NCI-H510A treated with DMSO at 0.1 percent for 48 hours (cell line): ENCODE data around the gene IRAK2.

Experiments
- DNase-seq: peaks from one replicate; lab custom pipeline; 2025; lab: John Stamatoyannopoulos, UW

IRAK2 gene

DNA sequence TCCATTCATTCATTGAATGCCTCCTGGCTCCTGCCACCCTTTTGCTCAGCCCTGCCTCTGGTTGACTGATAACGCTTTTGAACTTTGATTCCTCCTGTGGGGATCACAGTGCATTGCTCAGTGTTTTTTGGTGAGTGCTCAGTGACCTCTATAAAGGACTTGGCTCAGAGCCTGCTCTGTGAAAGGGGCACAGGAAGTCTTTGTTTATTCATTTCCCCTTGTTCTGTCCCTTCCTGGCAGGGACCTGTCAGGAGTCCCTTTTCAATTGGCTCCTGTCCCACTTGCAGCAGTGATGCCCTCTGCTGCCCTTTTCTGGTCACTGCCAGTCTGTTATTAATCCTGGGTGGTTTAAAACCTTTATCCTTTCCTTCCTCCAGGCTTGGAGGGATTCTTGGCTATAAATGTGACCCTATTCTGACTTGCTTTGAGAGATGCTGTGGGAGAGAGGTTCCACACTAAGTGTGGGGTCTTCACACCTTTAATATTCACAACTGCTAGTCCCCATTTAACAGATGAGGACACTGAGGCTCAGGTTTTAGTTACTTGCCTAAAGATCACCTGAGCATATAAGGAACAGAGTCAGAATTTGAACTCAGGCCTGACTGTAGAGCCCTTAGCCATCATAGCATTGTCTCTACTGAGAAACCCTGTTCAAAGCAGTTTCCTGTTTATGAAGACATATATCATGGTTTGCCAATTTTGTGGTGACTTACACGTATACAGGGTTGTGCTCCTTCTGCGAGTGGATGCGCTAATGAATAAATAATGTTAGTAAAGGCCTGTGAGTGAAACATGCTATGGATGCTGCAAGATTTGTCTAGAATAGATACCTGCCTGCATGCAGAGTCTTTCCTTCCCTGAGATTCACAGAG lies 60.3 kb downstream of the IRAK2 start:
- peak; percentile 47 for DNase-seq

DNA sequence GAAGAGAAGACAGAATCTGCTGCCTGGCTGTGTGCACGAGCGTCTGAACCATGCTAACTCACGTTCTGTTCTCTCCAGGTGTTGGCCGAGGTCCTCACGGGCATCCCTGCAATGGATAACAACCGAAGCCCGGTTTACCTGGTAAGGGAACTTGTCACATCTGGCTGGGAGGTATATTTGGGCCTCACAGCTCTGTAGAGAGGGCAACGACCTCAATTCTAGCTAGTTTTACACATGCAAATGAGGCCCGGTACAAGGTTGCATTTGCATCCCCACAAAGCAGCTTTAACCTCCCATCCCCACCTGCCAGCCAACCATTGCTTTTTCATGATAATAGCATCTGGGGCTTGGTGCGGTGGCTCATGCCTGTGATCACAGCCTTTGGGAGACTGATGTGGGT lies 61.6 kb downstream of the IRAK2 start:
- DNase-seq, result no peak

DNA sequence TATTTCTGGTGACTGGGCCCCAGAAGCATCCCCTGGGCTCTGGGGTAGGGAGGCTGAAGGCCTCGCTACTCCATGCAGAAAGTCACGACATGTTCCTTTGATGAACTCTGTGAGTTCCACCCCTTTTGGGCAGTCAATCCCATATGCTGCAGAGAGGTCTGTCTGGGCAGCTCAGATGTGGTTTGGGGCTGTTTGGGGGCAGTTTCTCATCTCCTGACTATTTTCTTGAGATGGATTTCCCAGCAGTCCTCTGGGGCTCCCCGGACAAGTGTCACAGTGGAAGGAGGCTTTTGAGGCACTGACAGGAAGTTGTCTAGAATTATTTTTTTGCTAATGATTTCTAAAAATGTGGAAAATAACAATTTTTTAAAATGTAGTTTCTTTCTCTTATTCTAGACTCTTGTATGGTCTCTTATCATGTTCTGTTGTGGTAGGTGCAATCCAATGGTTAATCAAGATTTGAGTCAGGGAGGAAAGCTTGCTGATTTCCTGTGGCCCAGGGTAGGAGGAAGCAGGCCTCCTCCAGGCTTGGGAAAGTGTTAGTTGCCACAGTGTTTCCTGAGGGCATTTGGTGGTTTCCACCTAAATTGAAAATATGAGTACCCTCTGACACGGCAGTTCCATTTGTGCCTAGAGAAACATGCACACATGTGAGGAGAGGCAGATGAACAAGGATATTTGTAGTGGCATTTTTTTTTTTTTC lies 63.7 kb downstream of the IRAK2 start:
- DNase-seq, result no peak

DNA sequence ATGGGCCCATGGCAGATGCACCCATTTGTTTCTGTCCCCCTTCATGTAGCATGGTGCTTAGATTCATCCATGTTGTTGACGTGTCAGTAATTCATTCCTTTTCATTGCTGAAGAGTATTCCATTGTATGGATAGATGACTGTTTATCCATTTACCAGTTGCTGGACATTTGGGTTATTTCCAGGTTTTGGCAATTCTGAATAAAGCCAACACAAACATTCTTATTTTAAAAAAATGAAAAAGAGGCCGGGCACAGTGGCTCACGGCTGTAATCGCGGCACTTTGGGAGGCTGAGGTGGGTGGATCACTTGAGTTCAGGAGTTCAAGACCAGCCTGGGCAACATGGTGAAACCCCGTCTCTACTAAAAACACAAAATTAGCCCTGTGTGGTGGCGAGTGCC lies 64.9 kb downstream of the IRAK2 start:
- no peak for DNase-seq

DNA sequence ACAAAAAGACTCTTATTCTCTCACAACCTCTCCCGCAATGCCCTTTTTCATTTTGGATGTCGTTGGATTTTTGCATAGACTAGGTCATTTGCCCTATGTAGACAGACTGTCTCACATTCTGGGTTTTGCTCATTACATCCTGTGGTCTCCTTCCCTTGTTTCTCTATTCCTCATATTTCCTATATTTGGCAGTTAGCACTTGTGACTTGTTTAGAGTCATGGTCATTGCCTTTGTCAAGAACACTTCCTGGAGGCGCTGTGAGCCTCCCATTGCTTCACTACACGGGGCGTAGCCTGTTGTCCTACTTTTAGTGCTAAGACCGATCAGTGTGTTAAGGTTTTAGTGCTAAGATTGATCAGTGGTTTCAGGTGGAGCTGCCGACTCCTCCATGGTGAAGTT lies 67.4 kb downstream of the IRAK2 start:
- DNase-seq, result no peak

DNA sequence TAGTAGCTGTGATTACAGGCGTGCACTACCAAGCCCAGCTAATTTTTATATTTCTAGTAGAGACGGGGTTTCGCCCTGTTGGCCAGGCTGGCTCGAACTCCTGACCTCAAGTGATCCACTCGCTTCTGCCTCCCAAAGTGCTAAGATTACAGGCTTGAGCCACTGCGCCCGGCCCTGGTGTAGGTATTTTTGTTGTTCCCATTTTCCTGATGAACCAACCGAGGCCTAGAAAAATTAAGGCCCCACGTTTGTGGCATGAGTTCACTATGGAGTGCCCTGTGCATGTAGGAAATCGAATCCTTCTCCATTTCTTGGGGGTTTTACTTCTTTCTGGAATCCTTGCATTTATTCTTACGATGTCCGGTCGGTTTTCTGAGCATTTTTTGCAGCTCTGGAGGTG lies 69.3 kb downstream of the IRAK2 start:
- DNase-seq, result no peak

DNA sequence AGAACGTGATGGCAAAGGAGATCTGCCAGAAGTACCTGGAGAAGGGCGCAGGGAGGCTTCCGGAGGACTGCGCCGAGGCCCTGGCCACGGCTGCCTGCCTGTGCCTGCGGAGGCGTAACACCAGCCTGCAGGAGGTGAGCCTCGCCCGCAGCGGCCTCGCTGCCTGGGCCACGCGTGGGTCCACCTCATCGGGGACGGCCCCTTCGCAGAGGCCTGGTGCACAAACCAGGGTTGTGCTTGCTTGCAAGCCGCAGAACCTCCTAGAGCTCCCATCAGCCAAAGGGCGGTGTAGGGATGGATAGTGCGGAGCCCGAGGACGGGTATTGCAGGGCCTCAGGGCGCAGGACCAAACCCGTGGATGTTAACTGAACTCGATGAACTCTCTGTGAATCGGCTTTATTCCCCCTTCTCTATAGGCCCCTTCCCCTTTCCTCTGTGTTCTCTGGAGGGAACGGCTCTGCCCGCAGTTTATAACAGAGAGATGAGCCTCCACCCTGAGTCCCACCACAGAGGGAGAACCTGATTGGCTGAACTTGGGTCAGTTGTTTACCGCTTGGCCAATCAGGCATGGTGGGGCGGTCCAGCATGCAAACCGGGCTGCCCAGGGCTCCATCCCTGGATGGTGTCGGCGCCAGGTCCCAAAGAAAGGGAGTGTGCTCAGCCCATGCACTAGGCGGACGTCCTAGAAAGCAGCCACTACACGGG lies 70.0 kb downstream of the IRAK2 start:
- no peak for DNase-seq

DNA sequence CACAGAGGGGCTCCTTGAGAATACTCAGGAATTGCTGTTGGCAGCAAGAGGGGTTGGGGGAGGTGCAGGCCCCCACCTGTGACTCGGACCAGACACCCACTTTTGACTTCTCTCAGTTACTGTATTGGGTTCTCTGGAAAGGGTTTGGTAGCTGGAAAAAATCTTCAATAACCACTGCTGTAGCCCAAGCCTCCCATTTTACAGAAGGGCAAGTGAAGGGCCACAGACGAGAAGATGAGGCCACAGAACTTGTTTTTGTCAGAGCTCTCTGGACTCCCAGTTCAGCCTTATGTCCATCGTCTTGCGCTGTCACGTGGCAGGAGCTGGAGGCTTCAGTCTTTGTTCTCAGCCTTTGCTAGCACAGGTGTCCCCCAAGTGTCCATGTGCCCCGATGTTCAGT lies 70.8 kb downstream of the IRAK2 start:
- DNase-seq, result no peak

DNA sequence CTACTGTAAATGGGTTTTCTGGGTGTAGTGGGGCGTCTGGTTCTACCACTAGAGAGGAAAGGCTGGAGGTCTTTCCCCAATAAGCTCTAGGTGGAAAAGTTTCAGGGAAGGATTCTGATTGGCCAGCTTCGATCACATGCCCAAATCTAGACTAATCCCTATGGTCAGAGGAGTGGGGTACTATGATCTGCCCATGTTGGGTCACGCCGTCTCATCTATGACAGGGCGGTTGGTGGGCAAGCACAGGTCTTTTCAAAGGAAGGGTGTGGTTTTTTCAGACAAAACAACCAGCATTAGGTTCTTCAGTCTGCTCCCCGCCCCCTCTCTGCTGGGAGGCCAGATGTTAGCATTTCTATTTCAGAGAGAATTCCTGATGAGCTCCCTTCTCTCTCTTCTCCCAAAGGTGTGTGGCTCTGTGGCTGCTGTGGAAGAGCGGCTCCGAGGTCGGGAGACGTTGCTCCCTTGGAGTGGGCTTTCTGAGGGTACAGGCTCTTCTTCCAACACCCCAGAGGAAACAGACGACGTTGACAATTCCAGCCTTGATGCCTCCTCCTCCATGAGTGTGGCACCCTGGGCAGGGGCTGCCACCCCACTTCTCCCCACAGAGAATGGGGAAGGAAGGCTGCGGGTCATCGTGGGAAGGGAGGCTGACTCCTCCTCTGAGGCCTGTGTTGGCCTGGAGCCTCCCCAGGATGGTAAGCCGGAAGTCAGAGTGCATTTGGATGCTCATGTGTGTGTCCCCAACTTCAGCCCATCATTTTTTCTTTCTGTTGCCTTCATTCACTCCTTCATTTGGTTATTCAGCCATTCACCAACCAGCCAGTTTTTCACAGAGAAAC lies 73.8 kb downstream of the IRAK2 start:
- no peak for DNase-seq

DNA sequence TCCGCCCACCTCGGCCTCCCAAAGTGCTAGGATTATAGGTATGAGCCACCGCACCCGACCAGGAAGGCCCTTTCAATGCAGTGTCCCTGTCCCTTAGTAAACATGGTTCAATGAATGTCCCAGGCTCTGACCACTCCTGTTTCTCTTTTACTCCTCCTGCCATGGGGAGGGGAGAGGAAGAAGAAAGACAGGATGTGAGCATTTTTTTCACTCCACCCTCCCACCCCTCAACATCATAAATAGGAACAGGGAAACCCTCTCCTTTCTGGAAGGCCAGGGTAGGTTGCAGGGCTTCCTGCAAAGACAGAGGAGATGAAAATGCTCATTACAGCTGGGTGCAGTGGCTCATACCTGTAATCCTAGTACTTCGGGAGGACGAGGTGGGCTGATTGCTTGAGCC lies 76.1 kb downstream of the IRAK2 start:
- DNase-seq, result no peak

GRCh38 chr3:10242182-10243065 lies 77.7 kb downstream of the IRAK2 start:
- DNase-seq, result no peak

DNA sequence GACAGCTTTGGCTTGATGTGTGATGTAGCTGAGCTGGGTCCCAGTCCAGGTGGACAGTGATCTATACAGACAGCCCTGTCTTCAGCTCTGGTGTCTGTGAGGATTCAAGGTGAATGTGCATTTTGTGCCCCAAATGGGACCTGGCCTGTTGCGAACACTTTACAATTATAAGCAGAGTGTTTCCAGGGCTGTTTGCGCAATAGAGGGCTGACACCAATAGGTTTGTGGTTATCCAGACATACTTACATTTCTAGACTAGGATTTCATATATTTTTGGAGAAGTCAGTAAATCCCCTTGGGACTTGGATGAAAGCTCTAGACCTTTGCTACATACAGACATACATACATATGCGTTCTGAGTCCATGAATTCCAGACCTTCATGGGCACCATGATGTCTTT lies 79.3 kb downstream of the IRAK2 start:
- no peak for DNase-seq

- no peak for DNase-seq
Measured at GRCh38 chr3:10245081-10245712, 80.5 kb downstream of the IRAK2 start.

- no peak for DNase-seq
Measured at GRCh38 chr3:10247679-10248183, 83.0 kb downstream of the IRAK2 start.

DNA sequence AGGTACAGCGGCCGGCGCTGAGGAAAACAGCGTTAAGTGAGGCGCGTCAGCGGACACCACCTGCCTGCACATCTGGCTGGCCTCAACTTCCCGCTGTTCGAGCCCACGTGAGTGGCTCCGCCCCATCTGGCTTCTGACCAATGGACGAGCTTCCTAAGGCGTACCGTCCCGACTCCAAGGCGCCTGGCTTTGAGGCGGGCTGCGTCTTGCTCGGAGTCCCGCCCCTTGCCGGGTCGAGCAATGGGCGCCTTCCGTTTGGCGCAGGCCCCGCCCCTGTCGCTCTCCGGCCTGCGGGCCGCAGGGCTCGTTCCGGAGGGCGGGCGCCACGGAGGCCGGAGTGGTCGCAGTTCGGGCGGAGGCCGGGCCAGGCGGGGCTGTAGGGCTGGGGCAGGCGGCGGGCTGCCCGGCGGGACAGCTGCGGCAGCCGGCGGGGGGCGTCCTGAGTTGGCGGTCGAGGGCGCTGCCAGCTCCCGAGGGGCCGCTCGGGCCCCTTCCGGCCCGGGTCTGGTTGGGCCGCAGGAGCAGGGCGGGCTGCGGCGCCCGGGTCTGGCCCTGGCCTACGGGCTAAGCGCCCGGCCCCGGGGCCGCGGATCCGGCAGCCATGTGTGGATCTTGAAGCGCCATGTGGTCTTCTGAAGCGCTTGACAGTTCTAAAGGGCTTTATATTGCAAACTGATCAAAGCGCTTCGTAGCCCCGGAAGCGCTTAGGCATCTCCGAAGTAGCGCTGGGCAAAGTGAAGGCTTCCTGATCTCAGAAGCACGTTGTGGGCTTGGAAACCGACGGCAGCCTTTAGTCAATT lies 83.7 kb downstream of the IRAK2 start, which contains the start of gene TATDN2:
Gene TATDN2, plus strand, starts transcription at position 276 of the 800 bp plus-strand sequence. CDS start 742 bp downstream, outside the sequence.
- peak; percentile 86 for DNase-seq

- DNase-seq, result no peak
Measured at GRCh38 chr3:10248984-10249748, 84.4 kb downstream of the IRAK2 start.

- no peak for DNase-seq
Measured at GRCh38 chr3:10249833-10250232, 85.1 kb downstream of the IRAK2 start.

GRCh38 chr3:10251006-10251405 lies 86.3 kb downstream of the IRAK2 start:
- DNase-seq, result no peak
